Keratinocyte (primary cell): ENCODE data around the gene ZNF516.

Source experiments
- CTCF ChIP-seq, 3 experiments: IDR thresholded peaks in 1 of 3; conservative IDR thresholded peaks in 1 of 3; optimal IDR thresholded peaks in 1 of 3; 2 replicates in 2 of 3; 3 replicates in 1 of 3; pipeline versions ENCODE3 to v1.5.1; 2011; ENCODE audit warnings: low read length in 3 of 3, mild to moderate bottlenecking in 3 of 3, moderate library complexity in 2 of 3, control low read depth in 1 of 3, inconsistent platforms in 1 of 3; ENCODE audit not compliant: insufficient read depth in 2 of 3; ENCODE audit errors: extremely low read depth in 1 of 3
- EZH2 ChIP-seq: IDR thresholded peaks from one replicate; pipeline ENCODE4 v1.6.1; 2012; ENCODE audit warnings: inconsistent platforms, mild to moderate bottlenecking, low read length, moderate library complexity

DNA sequence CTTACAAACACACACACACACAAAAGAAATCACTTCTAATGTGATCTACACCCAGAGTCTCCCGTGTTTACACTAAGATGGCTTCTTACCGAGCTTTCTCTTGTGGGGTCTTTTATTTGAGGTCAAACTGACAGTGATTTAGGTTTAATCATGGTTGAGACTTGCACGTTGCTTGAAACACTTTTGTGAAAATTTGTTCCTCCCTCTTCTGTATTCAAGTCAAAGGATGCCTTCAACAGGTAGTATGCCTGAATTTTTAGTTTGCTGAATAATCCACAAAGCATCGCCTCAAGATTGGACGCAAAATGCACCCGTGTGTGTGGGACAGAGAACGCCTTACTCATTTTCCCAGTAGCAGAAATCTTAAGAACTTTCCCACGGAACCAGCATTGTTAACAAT is 4.0 kb upstream of the ZNF516 start:
- TF ChIP-seq EZH2 (no peak), CTCF (optimal IDR thresholded peaks at IDR 0.05 in 1 of 3, IDR thresholded peaks at IDR 0.05 in 1 of 3, conservative IDR thresholded peaks at IDR 0.05 in 1 of 3; ENCODE audit: extremely low read depth in 1 of 3, insufficient read depth in 2 of 3, low read length in 3 of 3) (no peak)
